Pancreas (tissue), 10 donors: Measurements from ENCODE around the gene SLC2A10. TPM values are rescaled to one million over a fixed set of nuclear protein-coding genes. Genes with fewer than 3 reads are reported as not detected.

Source experiments
- ATAC-seq, 4 donors: fragments of 200-7000 bp; cut with Tn5 transposase; one replicate each; pipeline versions ENCODE4 v1.8.0 to v1.9.1; 2020; ENCODE audit warnings: mild to moderate bottlenecking in 4 of 4, moderate library complexity in 4 of 4
- DNase-seq, 6 donors: peaks; one replicate each; pipeline ENCODE4 v3.0.0-alpha.2; 2020
- FAIRE-seq: peaks from 2 replicates; lab custom pipeline; 2012; peaks lifted over from hg19 to GRCh38; lab: Jason Lieb, UNC
- H3K27ac ChIP-seq, 4 donors: fragments of 200-600 bp; sonication (generic); 1 replicate in 3 of 4; 2 replicates in 1 of 4; pipeline versions ENCODE4 v1.5.0 to v1.8.0; 2020
- H3K27me3 ChIP-seq, 4 donors: fragments of 200-600 bp; one replicate each; pipeline ENCODE4 v1.8.0; 2021
- H3K36me3 ChIP-seq, 3 donors: fragments of 200-600 bp; sonication (generic) in 1 of 3; one replicate each; pipeline versions ENCODE4 v1.5.0 to v1.8.0; 2020 to 2021
- H3K4me1 ChIP-seq, 3 donors: fragments of 200-600 bp; one replicate each; pipeline ENCODE4 v1.8.0; 2021
- H3K4me3 ChIP-seq, 4 donors: fragments of 200-600 bp; sonication (generic) in 2 of 4; one replicate each; pipeline versions ENCODE4 v1.5.0 to v1.8.0; 2020 to 2021
- H3K9me3 ChIP-seq, 4 donors: fragments of 200-600 bp; one replicate each; pipeline ENCODE4 v1.8.0; 2021
- WGBS, 2 donors: extraction: QIAGEN DNeasy Blood & Tissue Kit; methylation state at CpG; one replicate each; pipeline ENCODE4 v1.1.7; 2013; 5-methylcytosine and 5-hydroxymethylcytosine counted together
- intact Hi-C, 3 donors: fragments of 100-400 bp; cut with DNase I; formaldehyde crosslinking; loops; one replicate each; pipeline versions ENCODE4 v1.11.1 to v1.14.2; 2022
- polyA plus RNA-seq, 2 donors: library from polyadenylated mRNA; stranded (reverse); fragments of 200-250 nt; gene quantifications; one replicate each; pipeline ENCODE4 v1.2.3, GENCODE V29; 2013
- total RNA-seq, 6 donors: library from RNA; stranded (reverse); fragmentation: NEBNext Ultra II Directional in 4 of 6; extraction: Animal tissue kit (Norgen Biotek cat#: 25700) in 4 of 6; gene quantifications; one replicate each; pipeline versions ENCODE4 v1.2.1 to v1.2.4, GENCODE V29; 2021 to 2023
- TF ChIP-seq, protein P1 (sequence below), 4 donors: fragments of 200-600 bp; sonication (generic) in 3 of 4; IDR thresholded peaks; one replicate each; pipeline versions ENCODE4 v1.5.0 to v1.8.0; 2021; ENCODE audit warnings: antibody characterized with exemption in 4 of 4
- donor health status: healthy with polysubstance abuse.
- donor health status: DM: no; HTN: no; CAD: no; lungs with moderate emphysema.
- donor health status: DM: no; HTN: no; CAD: no.
- donor health status: control.
- donor health status: control.
- donor health status: Bipolar disorder and iron deficiency.
- donor health status: DM: yes; HTN: yes; CAD: no.
- donor health status: DM: no; HTN: no; CAD: no.
- donor health status: DM: no; HTN: no; CAD: no.
- donor health status: DM: yes; HTN: yes; CAD: no.

The SLC2A10 gene
- total and polyA plus RNA-seq, 8 donors = 10.9 to 20.9 (median 13.8) TPM

DNA sequence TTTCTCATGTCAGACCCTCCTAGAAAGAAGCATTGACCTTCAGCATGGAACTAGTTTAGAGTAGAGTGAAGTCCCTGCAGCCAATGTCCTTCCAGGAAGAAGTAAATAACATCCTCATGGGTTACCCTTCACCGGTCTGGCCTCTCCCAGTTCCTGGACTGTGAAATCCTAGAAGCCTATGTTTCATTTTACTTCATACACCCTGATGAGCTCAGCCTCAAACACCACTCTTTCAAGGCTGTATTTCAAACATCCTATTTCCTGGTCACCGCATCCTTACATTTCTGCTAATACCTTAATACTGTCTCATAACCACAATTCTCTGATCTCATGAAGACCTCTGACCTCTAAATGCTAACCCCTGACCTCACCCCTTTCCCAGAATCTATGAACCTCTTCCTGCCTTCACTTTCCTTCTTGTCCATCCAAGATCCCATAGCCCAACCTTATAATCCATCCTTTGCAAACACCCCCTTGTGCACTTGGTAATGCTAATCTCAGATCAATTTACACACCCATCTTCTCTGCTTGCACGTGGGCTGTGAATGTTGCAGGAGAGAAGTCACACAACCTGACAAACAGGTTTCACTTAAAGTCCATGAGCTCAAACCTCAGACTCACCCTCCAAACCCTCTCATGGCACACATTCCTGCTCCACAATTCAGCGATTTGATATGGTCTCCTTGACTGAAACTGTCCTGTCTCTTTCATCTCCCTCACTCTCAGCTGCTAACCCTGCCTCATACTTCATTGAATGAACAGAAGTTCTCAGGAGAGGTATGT, 30.2 kb downstream of the SLC2A10 start:
- H3K27me3 ChIP-seq = no peaks in the 10 kb centered on the region
- FAIRE-seq (no peak), ATAC-seq (peak in 3 of 4 donors; percentile 22 to 59 (median 43)), DNase-seq (no peak)
- H3K4me1 ChIP-seq = no peaks in the 10 kb centered on the region
- H3K4me3 ChIP-seq = no peak overlapping the region
- intact Hi-C loops = no loop called here
- H3K9me3 ChIP-seq = no peaks in the 10 kb centered on the region
- WGBS, 2 donors = 48 to 53% methylated on average over 4 of the region's 4 CpGs
- TF ChIP-seq, protein P1, sequence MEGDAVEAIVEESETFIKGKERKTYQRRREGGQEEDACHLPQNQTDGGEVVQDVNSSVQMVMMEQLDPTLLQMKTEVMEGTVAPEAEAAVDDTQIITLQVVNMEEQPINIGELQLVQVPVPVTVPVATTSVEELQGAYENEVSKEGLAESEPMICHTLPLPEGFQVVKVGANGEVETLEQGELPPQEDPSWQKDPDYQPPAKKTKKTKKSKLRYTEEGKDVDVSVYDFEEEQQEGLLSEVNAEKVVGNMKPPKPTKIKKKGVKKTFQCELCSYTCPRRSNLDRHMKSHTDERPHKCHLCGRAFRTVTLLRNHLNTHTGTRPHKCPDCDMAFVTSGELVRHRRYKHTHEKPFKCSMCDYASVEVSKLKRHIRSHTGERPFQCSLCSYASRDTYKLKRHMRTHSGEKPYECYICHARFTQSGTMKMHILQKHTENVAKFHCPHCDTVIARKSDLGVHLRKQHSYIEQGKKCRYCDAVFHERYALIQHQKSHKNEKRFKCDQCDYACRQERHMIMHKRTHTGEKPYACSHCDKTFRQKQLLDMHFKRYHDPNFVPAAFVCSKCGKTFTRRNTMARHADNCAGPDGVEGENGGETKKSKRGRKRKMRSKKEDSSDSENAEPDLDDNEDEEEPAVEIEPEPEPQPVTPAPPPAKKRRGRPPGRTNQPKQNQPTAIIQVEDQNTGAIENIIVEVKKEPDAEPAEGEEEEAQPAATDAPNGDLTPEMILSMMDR (IDR thresholded peaks at IDR 0.05) = no peak
- no peak overlapping the region for H3K27ac ChIP-seq
- no peaks in the 10 kb centered on the region for H3K36me3 ChIP-seq

DNA sequence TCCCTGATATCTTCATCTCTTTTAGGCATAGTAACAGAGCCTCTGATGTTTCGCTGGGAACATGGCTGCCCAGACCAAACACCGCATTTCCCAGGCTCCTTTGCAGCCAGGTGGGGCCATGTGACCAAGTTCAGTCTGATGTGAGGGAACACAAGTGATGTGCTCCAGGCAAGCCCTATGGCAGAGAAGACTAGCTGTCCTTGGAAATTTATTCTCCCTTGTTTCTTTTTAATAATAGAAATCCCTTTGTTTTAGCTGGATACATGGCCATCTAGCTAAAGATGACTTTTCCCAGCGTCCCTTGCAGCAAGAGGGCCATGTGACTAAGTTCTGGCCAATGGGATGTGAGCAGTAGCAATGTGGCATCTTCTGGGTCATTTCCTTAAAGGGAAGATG, 30.8 kb downstream of the SLC2A10 start:
- WGBS, 2 donors = 87 to 91% methylated on average over 3 of the region's 3 CpGs
- no peak overlapping the region for H3K4me3 ChIP-seq
- TF ChIP-seq, protein P1 (IDR thresholded peaks at IDR 0.05) = no peak
- DNase-seq = no peak
- H3K27me3 ChIP-seq = no peaks in the 10 kb centered on the region
- FAIRE-seq = no peak
- no peaks in the 10 kb centered on the region for H3K4me1 ChIP-seq
- intact Hi-C loops = no loop called here
- H3K36me3 ChIP-seq = no peaks in the 10 kb centered on the region
- H3K9me3 ChIP-seq = no peaks in the 10 kb centered on the region
- no peak overlapping the region for H3K27ac ChIP-seq
- ATAC-seq = no peak

DNA sequence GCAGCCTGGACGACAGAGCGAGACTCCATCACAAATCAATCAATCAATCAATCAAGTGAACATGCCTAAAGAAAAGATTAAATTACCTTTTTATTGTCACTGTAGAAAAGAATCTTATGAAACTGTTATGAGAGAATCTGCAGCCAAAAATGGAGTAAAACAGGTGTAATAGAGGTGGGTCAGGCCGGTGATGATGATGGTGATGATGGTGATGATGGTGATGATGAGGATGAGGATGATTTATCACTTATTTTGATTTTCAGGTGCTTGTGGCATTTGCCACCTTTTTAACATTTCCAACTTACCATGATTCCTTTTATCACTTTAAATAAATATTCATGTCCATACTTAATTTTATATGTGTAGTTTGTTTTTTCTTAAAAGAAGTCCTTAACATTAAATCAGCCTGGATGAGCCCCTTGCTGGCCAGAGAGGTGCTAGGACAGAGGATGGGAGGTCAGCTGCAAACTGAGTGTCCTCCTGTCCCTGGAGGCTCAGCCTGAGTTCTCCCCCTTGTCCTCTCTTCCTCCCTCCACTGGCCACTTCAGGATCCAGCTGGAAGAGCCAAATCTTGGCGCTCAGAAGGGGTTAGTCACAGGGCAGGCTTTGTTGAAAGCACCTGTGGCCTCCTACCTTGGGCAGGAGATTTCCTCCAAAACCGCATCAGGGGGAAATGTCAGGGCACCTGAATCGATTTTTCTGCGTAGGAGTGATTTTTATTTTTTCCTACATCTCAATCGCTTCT, 32.6 kb downstream of the SLC2A10 start:
- Histone ChIP-seq H3K4me1 (no peaks in the 10 kb centered on the region), H3K9me3 (no peaks in the 10 kb centered on the region), H3K36me3 (no peaks in the 10 kb centered on the region), H3K27ac (no peak overlapping the region), H3K4me3 (no peak overlapping the region), H3K27me3 (no peaks in the 10 kb centered on the region)
- FAIRE-seq (no peak), ATAC-seq (no peak), DNase-seq (no peak)
- intact Hi-C loops = no loop called here
- WGBS, 2 donors = 60 to 64% methylated on average over 8 of the region's 8 CpGs
- TF ChIP-seq, protein P1 (IDR thresholded peaks at IDR 0.05) = no peak

DNA sequence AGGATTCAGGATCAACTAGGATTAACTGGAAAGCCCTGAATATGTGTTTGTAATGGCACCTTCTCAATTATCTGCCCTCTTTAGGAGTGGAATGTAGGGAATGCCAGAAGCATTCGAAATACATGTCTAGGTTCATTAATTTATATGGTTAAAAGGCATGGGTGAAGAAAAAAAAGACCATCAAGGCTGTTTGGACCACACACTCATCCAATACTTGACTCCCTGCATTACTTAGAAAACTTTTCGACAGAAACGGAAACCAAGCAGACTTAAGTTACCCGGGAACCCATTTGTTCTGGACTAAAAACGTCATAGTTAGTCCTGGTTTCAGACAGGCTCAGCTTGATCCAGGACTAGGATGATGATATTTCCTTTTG, 33.2 kb downstream of the SLC2A10 start:
- WGBS, 2 donors = 65 to 74% methylated on average over 5 of the region's 5 CpGs
- no peaks in the 10 kb centered on the region for H3K4me1 ChIP-seq
- H3K36me3 ChIP-seq = no peaks in the 10 kb centered on the region
- H3K27ac ChIP-seq = no peak overlapping the region
- H3K4me3 ChIP-seq = no peak overlapping the region
- FAIRE-seq (no peak), DNase-seq (no peak), ATAC-seq (no peak)
- intact Hi-C loops = no loop called here
- TF ChIP-seq, protein P1 (IDR thresholded peaks at IDR 0.05) = no peak
- no peaks in the 10 kb centered on the region for H3K27me3 ChIP-seq
- no peaks in the 10 kb centered on the region for H3K9me3 ChIP-seq

DNA sequence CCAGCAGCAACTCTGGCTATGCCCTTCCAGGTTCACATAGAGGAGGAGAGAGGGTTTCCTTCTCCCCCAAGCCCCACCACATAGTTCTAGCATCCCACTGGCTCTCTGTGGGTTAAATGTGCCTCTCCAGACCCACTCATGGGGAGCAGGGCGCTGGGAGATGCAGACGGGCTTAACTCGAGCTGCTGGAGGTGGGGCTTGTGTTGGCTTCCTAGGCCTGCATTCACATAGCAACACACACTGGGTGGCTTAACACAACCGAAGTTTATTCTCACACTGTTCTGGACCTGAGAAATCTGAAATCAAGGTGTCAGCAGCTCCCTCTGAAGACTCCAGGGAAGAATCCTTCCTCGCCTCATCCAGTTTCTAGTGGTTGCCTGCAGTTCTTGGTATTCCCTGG, 33.6 kb downstream of the SLC2A10 start:
- Histone ChIP-seq H3K9me3 (no peaks in the 10 kb centered on the region), H3K4me3 (no peak overlapping the region), H3K36me3 (no peaks in the 10 kb centered on the region), H3K27ac (no peak overlapping the region), H3K27me3 (no peaks in the 10 kb centered on the region), H3K4me1 (no peaks in the 10 kb centered on the region)
- no peak for DNase-seq
- no peak for FAIRE-seq
- WGBS, 2 donors = 40 to 61% methylated on average over 5 of the region's 5 CpGs
- no peak for ATAC-seq
- intact Hi-C loops = no loop called here
- TF ChIP-seq, protein P1 (IDR thresholded peaks at IDR 0.05) = no peak
